Mononuclear cell (primary cell): ENCODE data around the gene UBE2D3. TPM values are rescaled to one million over a fixed set of nuclear protein-coding genes. Genes with fewer than 3 reads are reported as not detected.

Source experiments
- H3K27me3 ChIP-seq: 2 replicates; pipeline ENCODE4 v1.6.0; 2011; ENCODE audit warnings: low read length, control low read depth; ENCODE audit not compliant: insufficient read depth
- H3K4me1 ChIP-seq: 2 replicates; pipeline ENCODE4 v1.5.1; 2011; ENCODE audit warnings: mild to moderate bottlenecking, low read length, control low read depth; ENCODE audit not compliant: insufficient read depth
- H3K4me3 ChIP-seq: 2 replicates; pipeline ENCODE4 v1.5.1; 2011; ENCODE audit warnings: mild to moderate bottlenecking, low read length, moderate library complexity
- H3K9me3 ChIP-seq: 2 replicates; pipeline ENCODE4 v1.5.1; 2011; ENCODE audit warnings: low read depth, mild to moderate bottlenecking, control low read depth, low read length
- total RNA-seq: library from RNA; depleted of rRNA; stranded (reverse); fragments of >200 nt; gene quantifications from one replicate; pipeline ENCODE4 v1.2.3, GENCODE V29; 2012

Gene UBE2D3
- total RNA-seq, 1 donor = 711 TPM

GRCh38 chr4:102787096-102787881 is 40.1 kb downstream of the UBE2D3 start:
- no peaks in the 10 kb centered on the region for H3K4me1 ChIP-seq
- no peaks in the 10 kb centered on the region for H3K9me3 ChIP-seq
- H3K27me3 ChIP-seq = no peaks in the 10 kb centered on the region
- H3K4me3 ChIP-seq = no peak overlapping the region

DNA sequence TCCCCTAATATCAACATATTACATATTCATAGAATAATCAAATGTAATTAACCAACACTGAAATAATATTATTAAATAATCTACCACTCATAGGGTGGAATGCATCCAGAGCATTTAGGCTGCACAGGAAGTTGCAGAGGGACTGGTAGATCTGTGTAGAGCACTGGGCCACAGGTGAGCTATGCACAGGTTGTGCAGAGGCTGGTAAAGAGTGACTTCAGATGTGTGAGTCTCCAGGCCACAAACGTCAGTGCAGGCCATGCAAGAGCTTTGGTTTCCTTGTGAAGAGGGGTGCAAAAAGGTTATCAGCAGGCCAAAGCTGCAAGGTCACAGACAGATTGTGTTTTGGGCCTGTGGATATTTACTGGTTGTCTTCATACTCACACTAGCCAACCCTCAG is 41.1 kb downstream of the UBE2D3 start:
- Histone ChIP-seq H3K4me3 (no peak overlapping the region), H3K4me1 (no peaks in the 10 kb centered on the region), H3K27me3 (no peaks in the 10 kb centered on the region), H3K9me3 (no peaks in the 10 kb centered on the region)

- no peaks in the 10 kb centered on the region for H3K9me3 ChIP-seq
- no peaks in the 10 kb centered on the region for H3K27me3 ChIP-seq
- peaks cover 17% of the 10 kb centered on the region for H3K4me1 ChIP-seq
- H3K4me3 ChIP-seq = no peak overlapping the region
Measured at GRCh38 chr4:102783006-102783405, 44.3 kb downstream of the UBE2D3 start.

DNA sequence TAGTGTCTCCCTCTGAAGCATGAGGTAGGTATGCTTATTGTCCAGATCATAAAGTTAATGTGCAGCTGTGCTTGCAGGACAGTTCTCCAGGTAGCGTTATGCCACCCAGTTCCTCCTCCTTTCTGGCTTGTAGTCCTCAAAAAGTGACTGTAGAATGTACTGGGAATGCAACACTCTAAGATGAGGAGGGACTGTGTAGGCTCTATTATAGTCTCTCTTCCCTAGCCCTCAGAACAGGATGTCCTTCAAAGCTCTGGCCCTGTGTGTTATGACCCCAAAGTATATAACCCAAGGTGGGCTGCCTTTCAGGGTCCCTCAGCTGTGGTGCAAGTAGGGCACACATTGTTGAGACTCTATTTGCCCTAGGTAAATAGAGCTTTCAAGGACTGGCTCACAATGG is 45.8 kb downstream of the UBE2D3 start:
- no peaks in the 10 kb centered on the region for H3K9me3 ChIP-seq
- H3K4me1 ChIP-seq = peaks cover 17% of the 10 kb centered on the region
- no peak overlapping the region for H3K4me3 ChIP-seq
- no peaks in the 10 kb centered on the region for H3K27me3 ChIP-seq

GRCh38 chr4:102780476-102781144 is 46.7 kb downstream of the UBE2D3 start:
- Histone ChIP-seq H3K4me3 (no peak overlapping the region), H3K9me3 (no peaks in the 10 kb centered on the region), H3K4me1 (peaks cover 17% of the 10 kb centered on the region), H3K27me3 (no peaks in the 10 kb centered on the region)

DNA sequence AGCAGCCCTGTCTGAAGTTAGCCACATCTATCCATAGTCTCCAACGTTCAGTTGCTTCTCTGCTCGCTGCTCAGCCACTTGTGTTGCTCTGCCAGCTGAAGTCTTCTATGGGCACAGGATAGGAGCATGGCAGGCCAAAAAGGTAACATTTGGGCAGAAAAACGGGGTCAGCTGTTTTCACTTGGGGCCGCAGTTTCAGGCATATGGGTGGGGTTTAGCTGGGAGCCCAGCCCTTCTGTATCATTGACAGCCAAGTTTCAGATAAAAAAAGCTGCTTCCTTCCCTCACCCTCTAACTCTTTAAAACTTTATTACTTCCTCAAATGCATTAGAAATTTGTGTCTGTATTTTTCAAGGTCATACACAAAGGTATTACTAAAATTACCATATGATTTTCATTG is 48.1 kb downstream of the UBE2D3 start:
- peaks cover 17% of the 10 kb centered on the region for H3K4me1 ChIP-seq
- H3K4me3 ChIP-seq = no peak overlapping the region
- H3K9me3 ChIP-seq = no peaks in the 10 kb centered on the region
- H3K27me3 ChIP-seq = no peaks in the 10 kb centered on the region

DNA sequence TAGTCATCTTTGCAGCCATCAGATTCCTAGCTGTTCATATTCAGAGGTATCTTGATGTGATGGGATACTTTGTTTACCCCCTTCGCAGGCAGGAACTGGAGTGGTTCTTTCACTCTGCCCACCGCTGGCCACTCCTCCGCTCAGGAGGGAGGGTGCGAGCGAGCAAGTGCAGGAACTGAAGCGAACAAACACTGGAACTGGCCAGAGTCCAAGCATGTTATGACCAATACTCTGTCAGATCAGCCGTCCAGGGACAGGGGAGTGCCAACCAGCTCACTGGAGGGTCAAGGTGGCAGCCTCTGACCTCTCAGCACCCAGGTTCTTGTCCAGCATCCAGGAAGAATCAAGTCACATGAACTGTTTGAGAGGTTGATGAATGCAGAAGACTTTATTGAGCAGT is 48.6 kb downstream of the UBE2D3 start:
- Histone ChIP-seq H3K4me3 (no peak overlapping the region), H3K9me3 (no peaks in the 10 kb centered on the region), H3K4me1 (peaks cover 17% of the 10 kb centered on the region), H3K27me3 (no peaks in the 10 kb centered on the region)

DNA sequence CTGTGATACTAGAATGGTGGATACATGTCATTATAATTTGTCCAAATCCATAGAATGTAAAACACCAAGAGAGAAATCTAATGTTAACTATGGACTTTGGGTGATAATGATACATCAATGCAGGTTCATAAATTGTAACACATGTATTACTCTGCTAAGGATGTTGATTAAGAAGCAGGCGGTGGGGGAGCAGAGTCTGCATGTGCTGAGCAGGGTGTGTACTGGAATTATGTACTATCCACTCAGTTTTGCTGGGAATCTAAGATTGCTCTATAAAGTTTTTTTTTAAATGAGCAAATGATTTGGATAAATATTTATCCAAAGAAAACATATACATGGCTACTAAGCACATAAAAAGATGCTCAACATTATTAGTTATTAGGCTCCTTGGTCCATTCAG is 51.5 kb downstream of the UBE2D3 start:
- no peaks in the 10 kb centered on the region for H3K9me3 ChIP-seq
- H3K27me3 ChIP-seq = no peaks in the 10 kb centered on the region
- H3K4me1 ChIP-seq = peaks cover 17% of the 10 kb centered on the region
- no peak overlapping the region for H3K4me3 ChIP-seq

DNA sequence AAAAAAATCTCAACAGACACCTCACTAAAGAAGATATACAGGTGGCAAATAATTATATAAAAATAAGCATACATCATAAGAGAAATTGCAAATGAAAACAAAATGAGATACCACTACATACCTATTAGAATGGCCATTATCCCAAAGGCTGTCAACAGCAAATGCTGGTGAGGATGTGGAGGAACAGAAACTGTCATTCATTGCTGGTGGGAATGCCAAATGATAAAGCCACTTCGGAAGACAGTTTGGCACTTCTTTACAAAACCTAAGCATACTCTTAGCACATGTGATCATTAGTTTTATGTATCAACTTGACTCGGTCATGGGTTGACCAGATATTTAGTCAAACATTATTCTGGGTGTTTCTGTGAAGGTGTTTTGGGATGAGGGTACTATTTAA is 53.1 kb downstream of the UBE2D3 start:
- peaks cover 3% of the 10 kb centered on the region for H3K4me1 ChIP-seq
- no peaks in the 10 kb centered on the region for H3K9me3 ChIP-seq
- H3K4me3 ChIP-seq = no peak overlapping the region
- no peaks in the 10 kb centered on the region for H3K27me3 ChIP-seq

GRCh38 chr4:102772738-102773340 is 54.5 kb downstream of the UBE2D3 start:
- H3K4me1 ChIP-seq = no peaks in the 10 kb centered on the region

GRCh38 chr4:102764901-102765300 is 62.5 kb downstream of the UBE2D3 start:
- Histone ChIP-seq H3K4me3 (no peak overlapping the region), H3K27me3 (no peaks in the 10 kb centered on the region)

More at GRCh38 chr4:102772738-102773340, 54.5 kb downstream of the UBE2D3 start:
- H3K27me3 ChIP-seq = no peaks in the 10 kb centered on the region
- no peaks in the 10 kb centered on the region for H3K9me3 ChIP-seq
- H3K4me3 ChIP-seq = no peak overlapping the region

DNA sequence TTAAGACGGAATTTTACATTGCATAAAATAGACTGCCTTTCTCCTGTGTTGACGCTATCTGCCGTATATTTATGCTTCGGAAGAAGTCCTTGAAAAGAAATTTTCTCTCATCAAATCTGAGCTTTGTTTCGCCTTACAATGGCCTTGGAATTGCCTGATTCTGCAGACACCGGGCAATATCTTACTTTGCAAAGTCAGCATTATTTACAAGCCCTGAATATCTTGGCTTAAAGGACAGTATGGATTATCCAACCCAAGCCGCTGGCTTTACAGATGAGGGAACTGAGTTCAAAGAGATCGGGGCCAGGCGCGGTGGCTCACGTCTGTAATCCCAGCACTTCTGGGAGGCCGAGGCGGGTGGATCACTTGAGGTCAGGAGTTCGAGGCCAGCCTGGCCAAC is 65.4 kb downstream of the UBE2D3 start:
- Histone ChIP-seq H3K4me3 (no peak overlapping the region), H3K4me1 (peaks cover 40% of the 10 kb centered on the region), H3K27me3 (no peaks in the 10 kb centered on the region), H3K9me3 (no peaks in the 10 kb centered on the region)

More at GRCh38 chr4:102764901-102765300, 62.5 kb downstream of the UBE2D3 start:
- Histone ChIP-seq H3K9me3 (no peaks in the 10 kb centered on the region), H3K4me1 (peaks cover 13% of the 10 kb centered on the region)

- H3K4me1 ChIP-seq = peaks cover 43% of the 10 kb centered on the region
- peak overlapping the region; percentile 74 for H3K4me3 ChIP-seq
- H3K27me3 ChIP-seq = no peaks in the 10 kb centered on the region
- no peaks in the 10 kb centered on the region for H3K9me3 ChIP-seq
Measured at GRCh38 chr4:102761296-102761701, 66.1 kb downstream of the UBE2D3 start.

- no peaks in the 10 kb centered on the region for H3K27me3 ChIP-seq
- no peaks in the 10 kb centered on the region for H3K9me3 ChIP-seq
- H3K4me3 ChIP-seq = peak within 1 kb of the TSS; percentile 74
- H3K4me1 ChIP-seq = peaks cover 43% of the 10 kb centered on the region
Measured at GRCh38 chr4:102760645-102761295, 66.6 kb downstream of the UBE2D3 start, which contains the start of gene MANBA. MANBA (minus strand) TSS chr4:102760968; CDS start chr4:102760894, 74 bp downstream.
